Neural progenitor cell (in vitro differentiated cells): ENCODE measurements around the gene MAGI1. TPM values are rescaled to one million over a fixed set of nuclear protein-coding genes. Genes with fewer than 3 reads are reported as not detected.

Source experiments
- DNase-seq: peaks from one replicate; pipeline ENCODE4 v3.0.0-alpha.2; 2016; ENCODE audit warnings: low spot score
- H2AFZ ChIP-seq: fragments of 200-600 bp; sonication (generic); replicated peaks from 2 replicates; pipeline ENCODE4 v1.6.1; 2016; ENCODE audit warnings: antibody characterized with exemption
- H3F3A ChIP-seq: fragments of 200-600 bp; sonication (generic); 2 replicates; pipeline ENCODE4 v1.6.1; 2016; ENCODE audit warnings: antibody characterized with exemption, low read depth
- H3K27ac ChIP-seq: fragments of 200-600 bp; sonication (generic); 2 replicates; pipeline ENCODE4 v1.5.1; 2016; ENCODE audit warnings: mild to moderate bottlenecking
- H3K27me3 ChIP-seq: fragments of 200-600 bp; sonication (generic); 2 replicates; pipeline ENCODE4 v1.6.1; 2016; ENCODE audit warnings: mild to moderate bottlenecking, moderate library complexity
- H3K36me3 ChIP-seq: fragments of 200-600 bp; sonication (generic); 2 replicates; pipeline ENCODE4 v1.5.1; 2016
- H3K4me1 ChIP-seq: fragments of 200-600 bp; sonication (generic); 2 replicates; pipeline ENCODE4 v1.6.1; 2016; ENCODE audit warnings: mixed run types
- H3K4me2 ChIP-seq: fragments of 200-600 bp; sonication (generic); 2 replicates; pipeline ENCODE4 v1.6.1; 2016
- H3K4me3 ChIP-seq: fragments of 200-600 bp; sonication (generic); 2 replicates; pipeline ENCODE4 v1.5.1; 2016
- H3K79me2 ChIP-seq: fragments of 200-600 bp; sonication (generic); 2 replicates; pipeline ENCODE4 v1.6.1; 2016; ENCODE audit warnings: low read depth
- H3K9ac ChIP-seq: fragments of 200-600 bp; sonication (generic); 2 replicates; pipeline ENCODE4 v1.6.1; 2016
- H3K9me3 ChIP-seq: fragments of 200-600 bp; sonication (generic); 2 replicates; pipeline ENCODE4 v1.5.1; 2016; ENCODE audit warnings: low read depth
- H4K20me1 ChIP-seq: fragments of 200-600 bp; sonication (generic); 2 replicates; pipeline ENCODE4 v1.6.1; 2016; ENCODE audit warnings: low read depth
- H3K27ac Mint-ChIP-seq: 3 replicates; pipeline ENCODE4 v1.8.0; 2021; ENCODE audit warnings: mixed read lengths
- H3K27me3 Mint-ChIP-seq: 2 replicates; pipeline ENCODE4 v1.8.0; 2022; ENCODE audit warnings: low read depth, mild to moderate bottlenecking, inconsistent platforms, moderate library complexity, mixed read lengths; ENCODE audit not compliant: insufficient read depth
- H3K36me3 Mint-ChIP-seq: 3 replicates; pipeline ENCODE4 v1.8.0; 2021; ENCODE audit warnings: mixed read lengths
- H3K4me1 Mint-ChIP-seq: 3 replicates; pipeline ENCODE4 v1.8.0; 2021; ENCODE audit warnings: mixed read lengths
- H3K4me3 Mint-ChIP-seq: 3 replicates; pipeline ENCODE4 v1.8.0; 2021; ENCODE audit warnings: mild to moderate bottlenecking, moderate library complexity, mixed read lengths
- H3K9me3 Mint-ChIP-seq: 3 replicates; pipeline ENCODE4 v1.8.0; 2020; ENCODE audit warnings: mixed read lengths
- CTCF ChIP-seq: fragments of 200-600 bp; sonication (generic); IDR thresholded peaks from 2 replicates; pipeline ENCODE4 v1.5.1; 2017; ENCODE audit warnings: antibody characterized with exemption, mild to moderate bottlenecking
- EZH2 ChIP-seq: fragments of 200-600 bp; sonication (generic); IDR thresholded peaks from 2 replicates; pipeline ENCODE4 v1.6.1; 2017; ENCODE audit warnings: antibody characterized with exemption, mild to moderate bottlenecking, moderate library complexity
- EZH2phosphoT487 ChIP-seq: fragments of 200-600 bp; sonication (generic); IDR thresholded peaks from 2 replicates; pipeline ENCODE4 v1.6.1; 2017; ENCODE audit warnings: antibody characterized with exemption
- total RNA-seq: library from RNA; depleted of rRNA; stranded (reverse); fragments of >200 nt; gene quantifications from 2 replicates; pipeline ENCODE4 v1.2.3, GENCODE V29; 2015; ENCODE audit warnings: low replicate concordance

MAGI1 gene
- total RNA-seq, 1 donor from 2014 or later = 40.6 TPM

GRCh38 chr3:65944252-65944651 lies 94.5 kb downstream of the MAGI1 start:
- TF ChIP-seq CTCF (no peak), EZH2phosphoT487 (no peak), EZH2 (no peak)
- no peak overlapping the region for H3K27ac Mint-ChIP-seq
- H3K4me1 Mint-ChIP-seq = peaks cover 24% of the 10 kb centered on the region
- no peaks in the 10 kb centered on the region for H3K9me3 Mint-ChIP-seq
- Histone ChIP-seq H3K9me3 (no peaks in the 10 kb centered on the region), H3K27me3 (no peaks in the 10 kb centered on the region), H3K27ac (no peak overlapping the region), H3K9ac (no peak overlapping the region), H3K4me1 (peaks cover 34% of the 10 kb centered on the region), H4K20me1 (peaks cover 16% of the 10 kb centered on the region), H3K79me2 (peaks cover 50% of the 10 kb centered on the region), H2AFZ (no peak overlapping the region), H3K4me2 (no peak overlapping the region), H3F3A (peaks cover 14% of the 10 kb centered on the region), H3K36me3 (no peaks in the 10 kb centered on the region), H3K4me3 (no peak overlapping the region)
- DNase-seq = no peak
- H3K4me3 Mint-ChIP-seq = no peak overlapping the region
- H3K36me3 Mint-ChIP-seq = no peaks in the 10 kb centered on the region
- no peaks in the 10 kb centered on the region for H3K27me3 Mint-ChIP-seq

- H2AFZ ChIP-seq = no peak overlapping the region
- no peaks in the 10 kb centered on the region for H3K36me3 ChIP-seq
- peaks cover 35% of the 10 kb centered on the region for H3K4me1 Mint-ChIP-seq
- H3K27me3 Mint-ChIP-seq = no peaks in the 10 kb centered on the region
- TF ChIP-seq EZH2 (no peak), EZH2phosphoT487 (no peak), CTCF (no peak)
- no peaks in the 10 kb centered on the region for H3K9me3 ChIP-seq
- peaks cover 42% of the 10 kb centered on the region for H3K79me2 ChIP-seq
- H3K4me3 ChIP-seq = no peak overlapping the region
- peaks cover 19% of the 10 kb centered on the region for H4K20me1 ChIP-seq
- H3F3A ChIP-seq = peaks cover 34% of the 10 kb centered on the region
- peaks cover 3% of the 10 kb centered on the region for H3K36me3 Mint-ChIP-seq
- H3K27ac ChIP-seq = peak overlapping the region; percentile 47
- H3K27me3 ChIP-seq = no peaks in the 10 kb centered on the region
- H3K9me3 Mint-ChIP-seq = peaks cover 4% of the 10 kb centered on the region
- no peak overlapping the region for H3K9ac ChIP-seq
- no peak overlapping the region for H3K27ac Mint-ChIP-seq
- no peak for DNase-seq
- H3K4me1 ChIP-seq = peaks cover 38% of the 10 kb centered on the region
- H3K4me3 Mint-ChIP-seq = no peak overlapping the region
- H3K4me2 ChIP-seq = peak overlapping the region; percentile 24
These were observed 98.9 kb downstream of the MAGI1 start for GRCh38 chr3:65939801-65940246.

GRCh38 chr3:65939184-65939583 lies 99.5 kb downstream of the MAGI1 start:
- H3K4me3 ChIP-seq = no peak overlapping the region
- H3K27me3 ChIP-seq = no peaks in the 10 kb centered on the region
- no peak overlapping the region for H2AFZ ChIP-seq
- H3K27ac ChIP-seq = peak overlapping the region; percentile 47
- peaks cover 19% of the 10 kb centered on the region for H4K20me1 ChIP-seq
- peaks cover 40% of the 10 kb centered on the region for H3F3A ChIP-seq
- peaks cover 3% of the 10 kb centered on the region for H3K36me3 Mint-ChIP-seq
- TF ChIP-seq CTCF = no peak
- TF ChIP-seq EZH2 = no peak
- no peak for TF ChIP-seq EZH2phosphoT487
- DNase-seq = no peak
- no peak overlapping the region for H3K4me3 Mint-ChIP-seq
- no peaks in the 10 kb centered on the region for H3K27me3 Mint-ChIP-seq
- no peak overlapping the region for H3K4me2 ChIP-seq
- H3K36me3 ChIP-seq = no peaks in the 10 kb centered on the region
- no peak overlapping the region for H3K9ac ChIP-seq
- H3K27ac Mint-ChIP-seq = no peak overlapping the region
- H3K9me3 ChIP-seq = no peaks in the 10 kb centered on the region
- H3K4me1 ChIP-seq = peaks cover 38% of the 10 kb centered on the region
- H3K4me1 Mint-ChIP-seq = peaks cover 35% of the 10 kb centered on the region
- H3K79me2 ChIP-seq = peaks cover 45% of the 10 kb centered on the region
- H3K9me3 Mint-ChIP-seq = peaks cover 4% of the 10 kb centered on the region
